Measurements from ENCODE around the gene RABL6.

RABL6 gene

GRCh38 chr9:136769710-136770191, 38.0 kb upstream of the RABL6 start:
- peak; percentile 21 for DNase-seq (ENCODE audit: low read depth)
- no peak overlapping the region for H3K4me3 ChIP-seq (ENCODE audit: low read depth, low read length)
- TF ChIP-seq, protein P1, sequence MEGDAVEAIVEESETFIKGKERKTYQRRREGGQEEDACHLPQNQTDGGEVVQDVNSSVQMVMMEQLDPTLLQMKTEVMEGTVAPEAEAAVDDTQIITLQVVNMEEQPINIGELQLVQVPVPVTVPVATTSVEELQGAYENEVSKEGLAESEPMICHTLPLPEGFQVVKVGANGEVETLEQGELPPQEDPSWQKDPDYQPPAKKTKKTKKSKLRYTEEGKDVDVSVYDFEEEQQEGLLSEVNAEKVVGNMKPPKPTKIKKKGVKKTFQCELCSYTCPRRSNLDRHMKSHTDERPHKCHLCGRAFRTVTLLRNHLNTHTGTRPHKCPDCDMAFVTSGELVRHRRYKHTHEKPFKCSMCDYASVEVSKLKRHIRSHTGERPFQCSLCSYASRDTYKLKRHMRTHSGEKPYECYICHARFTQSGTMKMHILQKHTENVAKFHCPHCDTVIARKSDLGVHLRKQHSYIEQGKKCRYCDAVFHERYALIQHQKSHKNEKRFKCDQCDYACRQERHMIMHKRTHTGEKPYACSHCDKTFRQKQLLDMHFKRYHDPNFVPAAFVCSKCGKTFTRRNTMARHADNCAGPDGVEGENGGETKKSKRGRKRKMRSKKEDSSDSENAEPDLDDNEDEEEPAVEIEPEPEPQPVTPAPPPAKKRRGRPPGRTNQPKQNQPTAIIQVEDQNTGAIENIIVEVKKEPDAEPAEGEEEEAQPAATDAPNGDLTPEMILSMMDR (conservative IDR thresholded peaks at IDR 0.05; ENCODE audit: low read depth, low read length), result peak; percentile 67

DNA sequence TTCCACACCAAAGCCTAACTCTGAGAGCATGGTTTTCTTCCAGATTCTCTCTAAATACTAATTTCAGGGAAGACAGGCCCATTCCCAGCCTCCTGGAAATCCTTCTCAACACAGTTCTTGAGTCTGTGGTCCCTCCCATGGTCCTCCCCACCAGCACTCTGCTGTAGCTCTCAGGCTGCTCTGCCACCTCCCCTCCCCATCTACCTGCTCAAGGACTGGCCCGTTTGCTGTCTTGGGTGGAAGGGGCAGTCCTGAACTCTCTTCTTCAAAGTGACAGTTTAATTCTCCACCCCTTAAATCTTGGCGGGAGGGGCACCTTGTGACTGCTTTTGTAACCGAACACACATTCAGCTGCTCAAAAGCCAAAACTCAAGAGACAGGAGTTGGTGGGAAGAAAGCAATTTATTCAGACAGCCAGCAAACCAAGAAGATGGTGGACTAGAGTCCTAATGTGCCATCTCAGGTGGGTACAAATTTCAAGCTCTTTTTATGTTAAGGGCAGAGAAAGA, 35.8 kb upstream of the RABL6 start:
- TF ChIP-seq, protein P1 (conservative IDR thresholded peaks at IDR 0.05; ENCODE audit: low read depth, low read length), result no peak
- H3K4me3 ChIP-seq (ENCODE audit: low read depth, low read length), result no peak overlapping the region
- no peak for DNase-seq (ENCODE audit: low read depth)

- H3K4me3 ChIP-seq (ENCODE audit: low read depth, low read length), result no peak overlapping the region
- peak; percentile 42 for DNase-seq (ENCODE audit: low read depth)
Measured at GRCh38 chr9:136773386-136774044, 34.2 kb upstream of the RABL6 start.

GRCh38 chr9:136774416-136775045, 33.2 kb upstream of the RABL6 start:
- no peak for DNase-seq (ENCODE audit: low read depth)
- H3K4me3 ChIP-seq (ENCODE audit: low read depth, low read length), result no peak overlapping the region
- TF ChIP-seq, protein P1 (conservative IDR thresholded peaks at IDR 0.05; ENCODE audit: low read depth, low read length), result no peak

More at GRCh38 chr9:136773386-136774044, 34.2 kb upstream of the RABL6 start:
- TF ChIP-seq, protein P1 (conservative IDR thresholded peaks at IDR 0.05; ENCODE audit: low read depth, low read length), result no peak

DNA sequence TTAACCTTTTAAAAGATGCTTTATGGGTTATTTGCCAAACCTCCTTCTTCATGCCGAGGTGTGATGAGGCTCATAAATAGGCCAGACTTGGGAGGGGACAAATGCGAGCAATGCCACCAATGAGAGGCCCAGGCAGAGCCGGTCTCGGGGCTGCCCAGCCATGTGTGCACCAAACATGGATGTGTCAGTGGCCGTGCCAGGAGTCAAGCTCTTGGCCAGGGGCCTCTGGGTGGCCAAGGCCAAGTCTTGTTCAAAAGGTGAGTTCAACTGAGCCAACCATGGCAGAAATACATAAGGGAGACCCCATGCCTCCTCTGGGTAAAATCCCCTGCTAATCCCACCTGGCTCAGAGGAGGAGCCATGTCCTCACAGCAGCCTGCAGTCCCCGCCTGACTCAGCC, 32.6 kb upstream of the RABL6 start:
- H3K4me3 ChIP-seq (ENCODE audit: low read depth, low read length), result no peak overlapping the region
- TF ChIP-seq, protein P1 (conservative IDR thresholded peaks at IDR 0.05; ENCODE audit: low read depth, low read length), result no peak
- no peak for DNase-seq (ENCODE audit: low read depth)

DNA sequence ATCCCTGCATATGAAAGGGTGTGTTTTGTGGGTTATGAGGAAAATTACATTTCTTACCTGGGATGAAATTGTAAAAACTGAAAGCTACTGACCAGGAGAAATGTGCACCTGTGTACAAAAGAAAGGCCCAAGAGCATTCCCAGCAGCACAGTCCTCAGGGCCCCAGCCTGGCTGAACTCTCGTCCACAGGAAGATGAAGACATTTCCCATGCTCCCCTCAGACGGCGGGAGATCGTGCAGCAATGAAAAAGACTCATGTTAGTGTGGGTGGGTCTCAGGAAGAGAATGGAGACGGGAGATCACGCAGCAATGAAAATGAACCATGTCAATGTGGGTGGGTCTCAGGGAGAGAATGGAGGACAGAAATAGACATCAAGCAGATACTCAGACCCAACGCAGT, 30.8 kb upstream of the RABL6 start:
- no peak overlapping the region for H3K4me3 ChIP-seq (ENCODE audit: low read depth, low read length)
- DNase-seq (ENCODE audit: low read depth), result no peak
- TF ChIP-seq, protein P1 (conservative IDR thresholded peaks at IDR 0.05; ENCODE audit: low read depth, low read length), result no peak

All from choroid plexus epithelial cell (primary cell).